Naive thymus-derived CD4-positive, alpha-beta T cell (primary cell): ENCODE results near the gene FUZ. TPM values are rescaled to one million over a fixed set of nuclear protein-coding genes. Genes with fewer than 3 reads are reported as not detected.

ENCODE experiments used
- ATAC-seq: fragments of 150-1000 bp; cut with Tn5 transposase; 2 replicates; pipeline ENCODE4 v1.10.0; 2021; ENCODE audit warnings: mild to moderate bottlenecking, moderate library complexity
- CTCF ChIA-PET: fragments of 350-600 bp; sonication (Branson Sonifier 250); formaldehyde crosslinking; loops from one replicate; lab custom pipeline; 2021; ENCODE audit warnings: antibody characterized with exemption; lab: Charles Lee
- POLR2A ChIA-PET: fragments of 350-600 bp; sonication (Branson Sonifier 250); formaldehyde crosslinking; loops from one replicate; lab custom pipeline; 2021; ENCODE audit warnings: antibody characterized with exemption, inconsistent platforms; lab: Charles Lee
- DNase-seq, 9 donors: peaks; one replicate each; pipeline versions ENCODE4 v3.0.0 to v3.0.0-alpha.2; 2020 to 2022; ENCODE audit warnings: mixed read lengths in 1 of 9
- H3K27ac ChIP-seq: one replicate; pipeline ENCODE4 v1.7.0; 2013; ENCODE audit warnings: mild to moderate bottlenecking, low read depth, low read length, moderate library complexity
- H3K27me3 ChIP-seq, 2 donors: one replicate each; pipeline ENCODE4 v1.7.0; 2013; ENCODE audit warnings: low read length in 2 of 2, mild to moderate bottlenecking in 2 of 2, moderate library complexity in 2 of 2; ENCODE audit not compliant: control insufficient read depth in 2 of 2, insufficient read depth in 2 of 2
- H3K36me3 ChIP-seq, 3 experiments: 1 replicate in 2 of 3; 2 replicates in 1 of 3; pipeline ENCODE4 v1.7.0; 2013; ENCODE audit warnings: low read length in 3 of 3, mild to moderate bottlenecking in 3 of 3, moderate library complexity in 1 of 3; ENCODE audit not compliant: insufficient read depth in 3 of 3, control insufficient read depth in 2 of 3
- H3K4me1 ChIP-seq, 2 donors: one replicate each; pipeline ENCODE4 v1.7.0; 2013; ENCODE audit warnings: low read length in 2 of 2, mild to moderate bottlenecking in 2 of 2, moderate library complexity in 1 of 2; ENCODE audit not compliant: control insufficient read depth in 2 of 2, insufficient read depth in 2 of 2
- H3K4me3 ChIP-seq: 2 replicates; pipeline ENCODE4 v1.7.0; 2013; ENCODE audit warnings: mild to moderate bottlenecking, low read length
- H3K9me3 ChIP-seq, 3 experiments: 1 replicate in 2 of 3; 2 replicates in 1 of 3; pipeline ENCODE4 v1.7.0; 2013; ENCODE audit warnings: low read length in 3 of 3; ENCODE audit not compliant: control insufficient read depth in 2 of 3
- H3K27ac Mint-ChIP-seq, 9 donors: one replicate each; pipeline ENCODE4 v1.8.0; 2020 to 2022; ENCODE audit warnings: mixed read lengths in 9 of 9, mild to moderate bottlenecking in 8 of 9, moderate library complexity in 5 of 9, inconsistent platforms in 2 of 9
- H3K27me3 Mint-ChIP-seq, 5 donors: one replicate each; pipeline ENCODE4 v1.8.0; 2021 to 2022; ENCODE audit warnings: mixed read lengths in 5 of 5, mild to moderate bottlenecking in 1 of 5
- H3K36me3 Mint-ChIP-seq, 5 donors: one replicate each; pipeline ENCODE4 v1.8.0; 2020 to 2022; ENCODE audit warnings: mixed read lengths in 5 of 5, mild to moderate bottlenecking in 3 of 5, inconsistent platforms in 1 of 5
- H3K4me1 Mint-ChIP-seq, 7 donors: one replicate each; pipeline ENCODE4 v1.8.0; 2020 to 2022; ENCODE audit warnings: mixed read lengths in 7 of 7, mild to moderate bottlenecking in 3 of 7, inconsistent platforms in 1 of 7
- H3K4me3 Mint-ChIP-seq, 10 donors: one replicate each; pipeline ENCODE4 v1.8.0; 2020 to 2022; ENCODE audit warnings: mild to moderate bottlenecking in 10 of 10, mixed read lengths in 10 of 10, moderate library complexity in 6 of 10, inconsistent platforms in 2 of 10
- H3K9me3 Mint-ChIP-seq, 11 donors: one replicate each; pipeline ENCODE4 v1.8.0; 2020 to 2022; ENCODE audit warnings: mixed read lengths in 11 of 11, mild to moderate bottlenecking in 4 of 11, inconsistent platforms in 1 of 11, moderate library complexity in 1 of 11
- intact Hi-C, 2 donors: fragments of 100-400 bp; cut with micrococcal nuclease; formaldehyde crosslinking; loops; one replicate each; pipeline ENCODE4 v1.15.1; 2023
- polyA plus RNA-seq, 2 donors: library from polyadenylated mRNA; unstranded; fragments of 300-500 nt; fragmentation: Illumina TruSeq; gene quantifications; one replicate each; pipeline ENCODE4 v1.2.3, GENCODE V29; 2021
- total RNA-seq, 6 experiments: library from RNA in 5 of 6; stranded (reverse) in 5 of 6; gene quantifications; 1 replicate in 5 of 6; 2 replicates in 1 of 6; pipeline ENCODE4 v1.2.3 and lab custom pipeline; 2021 to 2026

The FUZ gene
- total and polyA plus RNA-seq, 7 experiments from 2014 or later, result 3.8 to 28.4 (median 24.2) TPM

- peaks cover 0 to 8% (median 3%) of the 10 kb centered on the region in 7 donors for H3K4me1 Mint-ChIP-seq
- intact Hi-C loops, result no loop called here
Measured at GRCh38 chr19:49802836-49803528, 10.1 kb downstream of the FUZ start.

GRCh38 chr19:49801966-49802661, 11.0 kb downstream of the FUZ start:
- Histone ChIP-seq H3K4me3 (no peak overlapping the region), H3K36me3 (peaks cover 0 to 66% (median 8%) of the 10 kb centered on the region in 3 experiments), H3K27ac (no peak overlapping the region), H3K27me3 (no peaks in the 10 kb centered on the region), H3K4me1 (no peaks in the 10 kb centered on the region), H3K9me3 (no peaks in the 10 kb centered on the region)
- Mint-ChIP-seq H3K27me3 (no peaks in the 10 kb centered on the region), H3K9me3 (no peaks in the 10 kb centered on the region), H3K27ac (peak overlapping the region in 1 of 9 donors; percentile 14), H3K4me3 (no peak overlapping the region), H3K36me3 (peaks cover 0 to 26% (median 12%) of the 10 kb centered on the region in 5 donors), H3K4me1 (peaks cover 0 to 7% (median 0%) of the 10 kb centered on the region in 7 donors)
- POLR2A ChIA-PET, result no interaction called here
- DNase-seq, result no peak
- intact Hi-C loops, result no loop called here
- CTCF ChIA-PET, result no interaction called here
- ATAC-seq, result no peak

More at GRCh38 chr19:49802836-49803528, 10.1 kb downstream of the FUZ start:
- Mint-ChIP-seq H3K4me3 (no peak overlapping the region), H3K36me3 (peaks cover 0 to 26% (median 12%) of the 10 kb centered on the region in 5 donors), H3K27ac (peak overlapping the region in 3 of 9 donors; percentile 3 to 18 (median 5)), H3K27me3 (no peaks in the 10 kb centered on the region), H3K9me3 (no peaks in the 10 kb centered on the region)
- Histone ChIP-seq H3K27ac (no peak overlapping the region), H3K9me3 (no peaks in the 10 kb centered on the region), H3K27me3 (no peaks in the 10 kb centered on the region), H3K36me3 (peaks cover 0 to 61% (median 8%) of the 10 kb centered on the region in 3 experiments), H3K4me3 (no peak overlapping the region), H3K4me1 (no peaks in the 10 kb centered on the region)
- DNase-seq (no peak), ATAC-seq (no peak)
- POLR2A ChIA-PET, result no interaction called here
- CTCF ChIA-PET, result no interaction called here

GRCh38 chr19:49801401-49801888, 11.6 kb downstream of the FUZ start:
- ChIA-PET CTCF (no interaction called here), POLR2A (no interaction called here)
- Histone ChIP-seq H3K36me3 (peaks cover 0 to 73% (median 8%) of the 10 kb centered on the region in 3 experiments), H3K4me3 (no peak overlapping the region), H3K4me1 (no peaks in the 10 kb centered on the region), H3K27me3 (no peaks in the 10 kb centered on the region), H3K27ac (no peak overlapping the region), H3K9me3 (no peaks in the 10 kb centered on the region)
- no peaks in the 10 kb centered on the region for H3K9me3 Mint-ChIP-seq
- no peak overlapping the region for H3K27ac Mint-ChIP-seq
- H3K4me1 Mint-ChIP-seq, result peaks cover 0 to 5% (median 0%) of the 10 kb centered on the region in 7 donors
- intact Hi-C loops, result no loop called here
- ATAC-seq, result no peak
- H3K4me3 Mint-ChIP-seq, result no peak overlapping the region
- no peak for DNase-seq
- H3K36me3 Mint-ChIP-seq, result peaks cover 3 to 29% (median 15%) of the 10 kb centered on the region in 5 donors
- H3K27me3 Mint-ChIP-seq, result no peaks in the 10 kb centered on the region

GRCh38 chr19:49800771-49801170, 12.3 kb downstream of the FUZ start:
- peaks cover 0 to 5% (median 0%) of the 10 kb centered on the region in 7 donors for H3K4me1 Mint-ChIP-seq
- Histone ChIP-seq H3K4me3 (no peak overlapping the region), H3K27me3 (no peaks in the 10 kb centered on the region), H3K27ac (no peak overlapping the region), H3K9me3 (no peaks in the 10 kb centered on the region), H3K36me3 (peaks cover 0 to 78% (median 8%) of the 10 kb centered on the region in 3 experiments), H3K4me1 (no peaks in the 10 kb centered on the region)
- H3K4me3 Mint-ChIP-seq, result no peak overlapping the region
- intact Hi-C loops, result no loop called here
- no peaks in the 10 kb centered on the region for H3K9me3 Mint-ChIP-seq
- ChIA-PET CTCF (no interaction called here), POLR2A (no interaction called here)
- no peak overlapping the region for H3K27ac Mint-ChIP-seq
- peaks cover 6 to 30% (median 12%) of the 10 kb centered on the region in 5 donors for H3K36me3 Mint-ChIP-seq
- no peak for ATAC-seq
- no peaks in the 10 kb centered on the region for H3K27me3 Mint-ChIP-seq
- DNase-seq, result no peak

GRCh38 chr19:49799798-49800376, 13.2 kb downstream of the FUZ start:
- Histone ChIP-seq H3K4me3 (no peak overlapping the region), H3K9me3 (no peaks in the 10 kb centered on the region), H3K27me3 (no peaks in the 10 kb centered on the region), H3K27ac (no peak overlapping the region), H3K4me1 (no peaks in the 10 kb centered on the region), H3K36me3 (peaks cover 1 to 86% (median 8%) of the 10 kb centered on the region in 3 experiments)
- ATAC-seq (peak; percentile 51), DNase-seq (no peak)
- Mint-ChIP-seq H3K9me3 (no peaks in the 10 kb centered on the region), H3K4me1 (peaks cover 0 to 5% (median 0%) of the 10 kb centered on the region in 7 donors), H3K27me3 (no peaks in the 10 kb centered on the region), H3K4me3 (no peak overlapping the region), H3K36me3 (peaks cover 6 to 35% (median 12%) of the 10 kb centered on the region in 5 donors), H3K27ac (no peak overlapping the region)
- intact Hi-C loops, result no loop called here
- ChIA-PET CTCF (no interaction called here), POLR2A (no interaction called here)

- CTCF ChIA-PET, result no interaction called here
- Mint-ChIP-seq H3K36me3 (peaks cover 6 to 38% (median 12%) of the 10 kb centered on the region in 5 donors), H3K27me3 (no peaks in the 10 kb centered on the region), H3K9me3 (no peaks in the 10 kb centered on the region), H3K4me3 (no peak overlapping the region), H3K4me1 (peaks cover 0 to 5% (median 0%) of the 10 kb centered on the region in 7 donors), H3K27ac (no peak overlapping the region)
- DNase-seq, result no peak
- intact Hi-C loops, result no loop called here
- ATAC-seq, result no peak
- H3K4me3 ChIP-seq, result no peak overlapping the region
- POLR2A ChIA-PET, result no interaction called here
- H3K27ac ChIP-seq, result no peak overlapping the region
- no peaks in the 10 kb centered on the region for H3K27me3 ChIP-seq
- H3K9me3 ChIP-seq, result no peaks in the 10 kb centered on the region
- no peaks in the 10 kb centered on the region for H3K4me1 ChIP-seq
- H3K36me3 ChIP-seq, result peaks cover 4 to 91% (median 11%) of the 10 kb centered on the region in 3 experiments
Measured at GRCh38 chr19:49799271-49799797, 13.8 kb downstream of the FUZ start.
